GM12878 (cell line): ENCODE measurements around the gene PRSS56. TPM values are rescaled to one million over a fixed set of nuclear protein-coding genes. Genes with fewer than 3 reads are reported as not detected.

Source experiments
- CBFB ChIP-seq: IDR thresholded peaks from 2 replicates; pipeline ENCODE4 v1.6.1; 2016; ENCODE audit warnings: antibody characterized with exemption, low read depth
- CHD1 ChIP-seq: IDR thresholded peaks from 2 replicates; pipeline ENCODE4 v1.6.1; 2012; ENCODE audit warnings: low read depth, low read length, improper control_type of control experiment
- NFXL1 ChIP-seq: fragments of 450-650 bp; IDR thresholded peaks from 2 replicates; pipeline ENCODE4 v1.6.1; 2017; ENCODE audit warnings: antibody characterized with exemption, mild to moderate bottlenecking, borderline replicate concordance
- RBBP5 ChIP-seq: fragments of 200-600 bp; sonication (generic); conservative IDR thresholded peaks from 2 replicates; pipeline ENCODE4 v1.6.1; 2016
- RFX5 ChIP-seq: IDR thresholded peaks from 2 replicates; pipeline ENCODE4 v1.6.1; 2011; ENCODE audit warnings: low read depth, low read length, improper control_type of control experiment
- SKIL ChIP-seq: fragments of 450-650 bp; IDR thresholded peaks from 2 replicates; pipeline ENCODE4 v1.6.1; 2017; ENCODE audit warnings: mild to moderate bottlenecking, low read depth, inconsistent platforms; ENCODE audit not compliant: poor library complexity, severe bottlenecking
- ZNF24 ChIP-seq: fragments of 450-650 bp; IDR thresholded peaks from 2 replicates; pipeline ENCODE4 v1.6.1; 2017; ENCODE audit warnings: antibody characterized with exemption, mild to moderate bottlenecking
- polyA plus RNA-seq, 11 experiments: library from polyadenylated mRNA; depleted of rRNA in 4 of 11; unstranded in 6 of 11; stranded (reverse) in 5 of 11; fragments of >200 nt; fragmentation: Nextera tagmentation in 4 of 11; fragmentation: Illumina TruSeq in 1 of 11; extraction: Ambion mirVana in 4 of 11; extraction: Trizol in 1 of 11; gene quantifications; 1 replicate in 1 of 11; 2 replicates in 10 of 11; pipeline versions ENCODE4 v1.2.1 to v1.2.3, GENCODE V29; 2011 to 2016; ENCODE audit warnings: inconsistent platforms in 2 of 11, missing spikeins in 2 of 11, low read depth in 1 of 11
- total RNA-seq, 4 experiments: library from RNA; depleted of rRNA in 3 of 4; stranded (reverse); fragments of >200 nt in 3 of 4; fragmentation: Illumina TruSeq in 1 of 4; extraction: Trizol in 1 of 4; gene quantifications; 2 replicates each; pipeline versions ENCODE4 v1.2.1 to v1.2.3, GENCODE V29; 2013 to 2021
- TF ChIP-seq, protein P1 (sequence below): fragments of 450-650 bp; formaldehyde crosslinking; IDR thresholded peaks from 2 replicates; pipeline ENCODE4 v1.4.0; 2020; ENCODE audit warnings: mild to moderate bottlenecking, moderate library complexity
- TF ChIP-seq, protein P2 (sequence below): fragments of 150-350 bp; IDR thresholded peaks from 2 replicates; pipeline ENCODE4 v1.6.1; 2014; ENCODE audit warnings: mild to moderate bottlenecking, low read depth, low read length
- TF ChIP-seq, protein P3 (sequence below): IDR thresholded peaks from 2 replicates; pipeline ENCODE4 v1.6.1; 2011; ENCODE audit warnings: borderline replicate concordance, low read depth, mild to moderate bottlenecking, moderate library complexity, low read length; ENCODE audit not compliant: insufficient read depth, poor library complexity, severe bottlenecking
- TF ChIP-seq, protein P4 (sequence below): fragments of 450-650 bp; IDR thresholded peaks from 2 replicates; pipeline ENCODE4 v1.6.1; 2017; ENCODE audit warnings: borderline replicate concordance

Gene PRSS56
- total and polyA plus RNA-seq, 10 of the 15 experiments (the other 5 are each of a cell fraction or from before 2014, with no cell fraction given), result not detected

DNA sequence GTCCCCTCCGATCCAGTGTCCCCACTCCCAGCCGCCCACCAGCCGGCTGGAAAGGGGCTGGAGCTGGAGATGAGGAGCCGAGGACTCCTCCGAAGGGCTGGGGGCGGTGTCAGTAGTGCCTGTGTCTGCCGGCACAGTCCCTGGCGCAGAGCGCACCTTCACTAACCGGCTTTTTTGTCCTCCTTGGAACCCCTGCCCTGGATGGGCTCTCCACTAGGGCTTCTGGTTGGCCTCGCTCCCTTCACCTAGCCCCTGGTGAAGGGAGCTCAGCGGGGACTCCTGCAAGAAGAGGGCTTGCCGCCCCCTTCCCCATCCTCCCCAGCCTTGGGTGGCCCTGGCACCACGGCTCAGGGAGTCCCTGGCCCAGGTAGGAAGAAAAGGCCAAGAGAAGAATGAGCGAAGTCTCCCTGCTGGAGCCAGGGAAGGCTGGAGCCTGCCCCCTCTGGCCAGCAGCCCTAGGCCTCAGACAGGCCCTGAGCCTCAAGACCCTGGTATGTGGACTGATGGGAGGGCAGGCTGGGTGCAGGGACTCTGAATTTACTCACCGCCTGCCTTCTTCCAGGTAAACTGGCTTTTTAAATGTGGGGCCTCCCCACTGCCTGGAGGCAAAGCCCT, 32.0 kb upstream of the PRSS56 start (continued):
- TF ChIP-seq, protein P1, sequence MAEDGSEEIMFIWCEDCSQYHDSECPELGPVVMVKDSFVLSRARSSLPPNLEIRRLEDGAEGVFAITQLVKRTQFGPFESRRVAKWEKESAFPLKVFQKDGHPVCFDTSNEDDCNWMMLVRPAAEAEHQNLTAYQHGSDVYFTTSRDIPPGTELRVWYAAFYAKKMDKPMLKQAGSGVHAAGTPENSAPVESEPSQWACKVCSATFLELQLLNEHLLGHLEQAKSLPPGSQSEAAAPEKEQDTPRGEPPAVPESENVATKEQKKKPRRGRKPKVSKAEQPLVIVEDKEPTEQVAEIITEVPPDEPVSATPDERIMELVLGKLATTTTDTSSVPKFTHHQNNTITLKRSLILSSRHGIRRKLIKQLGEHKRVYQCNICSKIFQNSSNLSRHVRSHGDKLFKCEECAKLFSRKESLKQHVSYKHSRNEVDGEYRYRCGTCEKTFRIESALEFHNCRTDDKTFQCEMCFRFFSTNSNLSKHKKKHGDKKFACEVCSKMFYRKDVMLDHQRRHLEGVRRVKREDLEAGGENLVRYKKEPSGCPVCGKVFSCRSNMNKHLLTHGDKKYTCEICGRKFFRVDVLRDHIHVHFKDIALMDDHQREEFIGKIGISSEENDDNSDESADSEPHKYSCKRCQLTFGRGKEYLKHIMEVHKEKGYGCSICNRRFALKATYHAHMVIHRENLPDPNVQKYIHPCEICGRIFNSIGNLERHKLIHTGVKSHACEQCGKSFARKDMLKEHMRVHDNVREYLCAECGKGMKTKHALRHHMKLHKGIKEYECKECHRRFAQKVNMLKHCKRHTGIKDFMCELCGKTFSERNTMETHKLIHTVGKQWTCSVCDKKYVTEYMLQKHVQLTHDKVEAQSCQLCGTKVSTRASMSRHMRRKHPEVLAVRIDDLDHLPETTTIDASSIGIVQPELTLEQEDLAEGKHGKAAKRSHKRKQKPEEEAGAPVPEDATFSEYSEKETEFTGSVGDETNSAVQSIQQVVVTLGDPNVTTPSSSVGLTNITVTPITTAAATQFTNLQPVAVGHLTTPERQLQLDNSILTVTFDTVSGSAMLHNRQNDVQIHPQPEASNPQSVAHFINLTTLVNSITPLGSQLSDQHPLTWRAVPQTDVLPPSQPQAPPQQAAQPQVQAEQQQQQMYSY, result no peak
- TF ChIP-seq, protein P2, sequence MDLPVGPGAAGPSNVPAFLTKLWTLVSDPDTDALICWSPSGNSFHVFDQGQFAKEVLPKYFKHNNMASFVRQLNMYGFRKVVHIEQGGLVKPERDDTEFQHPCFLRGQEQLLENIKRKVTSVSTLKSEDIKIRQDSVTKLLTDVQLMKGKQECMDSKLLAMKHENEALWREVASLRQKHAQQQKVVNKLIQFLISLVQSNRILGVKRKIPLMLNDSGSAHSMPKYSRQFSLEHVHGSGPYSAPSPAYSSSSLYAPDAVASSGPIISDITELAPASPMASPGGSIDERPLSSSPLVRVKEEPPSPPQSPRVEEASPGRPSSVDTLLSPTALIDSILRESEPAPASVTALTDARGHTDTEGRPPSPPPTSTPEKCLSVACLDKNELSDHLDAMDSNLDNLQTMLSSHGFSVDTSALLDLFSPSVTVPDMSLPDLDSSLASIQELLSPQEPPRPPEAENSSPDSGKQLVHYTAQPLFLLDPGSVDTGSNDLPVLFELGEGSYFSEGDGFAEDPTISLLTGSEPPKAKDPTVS, result no peak
- no peak for TF ChIP-seq ZNF24
- TF ChIP-seq CBFB, result no peak
- TF ChIP-seq, protein P3, sequence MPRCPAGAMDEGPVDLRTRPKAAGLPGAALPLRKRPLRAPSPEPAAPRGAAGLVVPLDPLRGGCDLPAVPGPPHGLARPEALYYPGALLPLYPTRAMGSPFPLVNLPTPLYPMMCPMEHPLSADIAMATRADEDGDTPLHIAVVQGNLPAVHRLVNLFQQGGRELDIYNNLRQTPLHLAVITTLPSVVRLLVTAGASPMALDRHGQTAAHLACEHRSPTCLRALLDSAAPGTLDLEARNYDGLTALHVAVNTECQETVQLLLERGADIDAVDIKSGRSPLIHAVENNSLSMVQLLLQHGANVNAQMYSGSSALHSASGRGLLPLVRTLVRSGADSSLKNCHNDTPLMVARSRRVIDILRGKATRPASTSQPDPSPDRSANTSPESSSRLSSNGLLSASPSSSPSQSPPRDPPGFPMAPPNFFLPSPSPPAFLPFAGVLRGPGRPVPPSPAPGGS, result no peak
- no peak for TF ChIP-seq SKIL
- TF ChIP-seq RBBP5, result no peak
- TF ChIP-seq, protein P4, sequence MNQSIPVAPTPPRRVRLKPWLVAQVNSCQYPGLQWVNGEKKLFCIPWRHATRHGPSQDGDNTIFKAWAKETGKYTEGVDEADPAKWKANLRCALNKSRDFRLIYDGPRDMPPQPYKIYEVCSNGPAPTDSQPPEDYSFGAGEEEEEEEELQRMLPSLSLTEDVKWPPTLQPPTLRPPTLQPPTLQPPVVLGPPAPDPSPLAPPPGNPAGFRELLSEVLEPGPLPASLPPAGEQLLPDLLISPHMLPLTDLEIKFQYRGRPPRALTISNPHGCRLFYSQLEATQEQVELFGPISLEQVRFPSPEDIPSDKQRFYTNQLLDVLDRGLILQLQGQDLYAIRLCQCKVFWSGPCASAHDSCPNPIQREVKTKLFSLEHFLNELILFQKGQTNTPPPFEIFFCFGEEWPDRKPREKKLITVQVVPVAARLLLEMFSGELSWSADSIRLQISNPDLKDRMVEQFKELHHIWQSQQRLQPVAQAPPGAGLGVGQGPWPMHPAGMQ, result no peak
- no peak for TF ChIP-seq RFX5
- TF ChIP-seq CHD1, result no peak
- TF ChIP-seq NFXL1, result no peak
